Measurements from ENCODE around the gene RABEPK. TPM values are rescaled to one million over a fixed set of nuclear protein-coding genes. Genes with fewer than 3 reads are reported as not detected.
A peak's percentile ranks its signal among the peaks of the same experiment; 100 is the strongest.

RABEPK gene
- total and polyA plus RNA-seq, 2 of the 4 experiments (the other 2 are of a cell fraction): 43.9 to 59.7 TPM

GRCh38 chr9:125238127-125238914 is 38.0 kb downstream of the RABEPK start:
- Histone ChIP-seq H2BK15ac (ENCODE audit: low read depth, low read length) (no peak overlapping the region), H2AFZ (replicated peaks; ENCODE audit: low read length, poor library complexity) (no peak overlapping the region), H4K20me1 (ENCODE audit: insufficient read depth, low read length) (peaks cover 71% of the 10 kb centered on the region), H3K79me1 (ENCODE audit: low read depth in 1 of 2, low read length in 2 of 2) (peaks cover 8 to 42% of the 10 kb centered on the region in 2 experiments), H3K9ac (ENCODE audit: low read depth, low read length) (no peak overlapping the region; the same call in 1 of the 2 replicates), H2AK5ac (ENCODE audit: low read depth, low read length) (no peak overlapping the region), H3K4me3 (ENCODE audit: insufficient read depth, low read depth, low read length) (no peak overlapping the region), H2AK9ac (replicated peaks; ENCODE audit: low read depth, low read length, poor library complexity) (no peak overlapping the region), H3K27ac (ENCODE audit: insufficient read depth, low read length) (no peak overlapping the region), H3K56ac (ENCODE audit: extremely low read depth, insufficient read depth, low read length) (no peak overlapping the region), H3K27me3 (ENCODE audit: control insufficient read depth, insufficient read depth, low read length) (no peaks in the 10 kb centered on the region), H3K9me3 (ENCODE audit: control insufficient read depth, insufficient read depth, low read length) (no peaks in the 10 kb centered on the region), H4K5ac (ENCODE audit: low read depth, low read length) (no peak overlapping the region), H3K4me1 (ENCODE audit: control insufficient read depth, insufficient read depth, low read length) (peaks cover 6% of the 10 kb centered on the region), H3K18ac (ENCODE audit: low read depth, low read length) (no peak overlapping the region), H2BK20ac (ENCODE audit: low read depth, low read length) (no peak overlapping the region), H3K4ac (ENCODE audit: low read depth, low read length) (no peak overlapping the region), H3K36me3 (ENCODE audit: control insufficient read depth, insufficient read depth, low read length) (peaks cover 35% of the 10 kb centered on the region), H4K8ac (ENCODE audit: low read depth in 2 of 2, low read length in 2 of 2) (no peak overlapping the region), H4K91ac (ENCODE audit: insufficient read depth, low read depth, low read length) (no peak overlapping the region), H3K9me1 (ENCODE audit: insufficient read depth, low read length) (no peaks in the 10 kb centered on the region), H3K4me2 (ENCODE audit: low read depth, low read length) (peak overlapping the region; percentile 54), H3K14ac (replicated peaks; ENCODE audit: low read depth, low read length) (no peak overlapping the region; the same call in 1 of the 2 replicates), H2BK5ac (ENCODE audit: low read depth, low read length, poor library complexity, severe bottlenecking) (no peak overlapping the region), H2BK120ac (ENCODE audit: low read depth, low read length) (no peak overlapping the region), H3K23ac (ENCODE audit: low read depth, low read length) (peak overlapping the region; percentile 39; the same call in 1 of the 2 replicates)
- BruUV-seq (replicated peaks): no TSS peak
- TF ChIP-seq BHLHE40 (IDR thresholded peaks at IDR 0.05; ENCODE audit: low read depth, low read length): no peak
- TF ChIP-seq, protein P1, sequence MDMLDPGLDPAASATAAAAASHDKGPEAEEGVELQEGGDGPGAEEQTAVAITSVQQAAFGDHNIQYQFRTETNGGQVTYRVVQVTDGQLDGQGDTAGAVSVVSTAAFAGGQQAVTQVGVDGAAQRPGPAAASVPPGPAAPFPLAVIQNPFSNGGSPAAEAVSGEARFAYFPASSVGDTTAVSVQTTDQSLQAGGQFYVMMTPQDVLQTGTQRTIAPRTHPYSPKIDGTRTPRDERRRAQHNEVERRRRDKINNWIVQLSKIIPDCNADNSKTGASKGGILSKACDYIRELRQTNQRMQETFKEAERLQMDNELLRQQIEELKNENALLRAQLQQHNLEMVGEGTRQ (IDR thresholded peaks at IDR 0.05; ENCODE audit: low read depth, low read length): no peak
- TF ChIP-seq FOS (IDR thresholded peaks at IDR 0.05; ENCODE audit: low read depth, low read length): no peak
- TF ChIP-seq RAD21 (IDR thresholded peaks at IDR 0.05; ENCODE audit: low read length): no peak
- no peak for TF ChIP-seq CEBPB (IDR thresholded peaks at IDR 0.05; ENCODE audit: low read depth, low read length)
- TF ChIP-seq CHD1 (IDR thresholded peaks at IDR 0.05; ENCODE audit: low read depth, low read length): no peak
- no peak for TF ChIP-seq MAFK (IDR thresholded peaks at IDR 0.05; ENCODE audit: low read depth, low read length)
- TF ChIP-seq, protein P2, sequence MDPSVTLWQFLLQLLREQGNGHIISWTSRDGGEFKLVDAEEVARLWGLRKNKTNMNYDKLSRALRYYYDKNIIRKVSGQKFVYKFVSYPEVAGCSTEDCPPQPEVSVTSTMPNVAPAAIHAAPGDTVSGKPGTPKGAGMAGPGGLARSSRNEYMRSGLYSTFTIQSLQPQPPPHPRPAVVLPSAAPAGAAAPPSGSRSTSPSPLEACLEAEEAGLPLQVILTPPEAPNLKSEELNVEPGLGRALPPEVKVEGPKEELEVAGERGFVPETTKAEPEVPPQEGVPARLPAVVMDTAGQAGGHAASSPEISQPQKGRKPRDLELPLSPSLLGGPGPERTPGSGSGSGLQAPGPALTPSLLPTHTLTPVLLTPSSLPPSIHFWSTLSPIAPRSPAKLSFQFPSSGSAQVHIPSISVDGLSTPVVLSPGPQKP (IDR thresholded peaks at IDR 0.05; ENCODE audit: borderline replicate concordance, low read depth, low read length): no peak
- TF ChIP-seq MAZ (IDR thresholded peaks at IDR 0.05; ENCODE audit: borderline replicate concordance, low read depth, low read length): no peak
- no peak for TF ChIP-seq RCOR1 (IDR thresholded peaks at IDR 0.05; ENCODE audit: insufficient replicate concordance, low read length)
- TF ChIP-seq MXI1 (IDR thresholded peaks at IDR 0.05; ENCODE audit: borderline replicate concordance, low read depth, low read length): no peak
- TF ChIP-seq NFE2L2 (IDR thresholded peaks at IDR 0.05; ENCODE audit: low read depth, low read length): no peak
- in situ Hi-C loops (cut with MboI; ENCODE audit: low sequenced_read_pairs): no loop called here
- ChIA-PET CTCF (interaction anchor here (0.6 kb wide), 1 partner anchor 12 kb away, joined by 4 read pairs; no protein-coding TSS in a partner anchor), POLR2A (ENCODE audit: unreplicated experiment) (interaction anchor here (0.7 kb wide), 1 partner anchor 12 kb away, joined by 4 read pairs; no protein-coding TSS in a partner anchor)
- 90% methylated on average over 3 of the region's 7 CpGs; no CpG with 5 or more reads in 1 of the 2 experiments for WGBS, 2 experiments (ENCODE audit: extremely low coverage in 2 of 2, insufficient read length in 1 of 2)
- intact Hi-C loops (cut with micrococcal nuclease): no loop called here
- no peak for DNase-seq
- no peak for ATAC-seq (ENCODE audit: low read depth)
- dilution Hi-C loops (cut with HindIII; ENCODE audit: low sequenced_read_pairs, unreplicated experiment): no loop called here
